Measurements from ENCODE around the gene CTH. TPM values are rescaled to one million over a fixed set of nuclear protein-coding genes. Genes with fewer than 3 reads are reported as not detected.

CTH gene
- total RNA-seq, 1 experiment from 2014 or later, result 62.7 TPM

Small RNA genes lying within 50 kb of the gene (small RNA-seq; reads per million reads assigned to genes)
- gene RF00017, result 0 reads per million in 2 experiments

Other genes with a start within 250 kb of the CTH start
- 31.2 and 32.5 TPM in 2 replicates for gene LRRC40, start 205.7 kb upstream of the CTH start, total RNA-seq (2014; rRNA removed; shearing (Covaris generic))
- 87.9 and 89.2 TPM in 2 replicates for gene SRSF11, start 189.9 kb upstream of the CTH start, total RNA-seq (2014; rRNA removed; shearing (Covaris generic))
- gene ANKRD13C, start 56.5 kb upstream of the CTH start, total RNA-seq (2014; rRNA removed; shearing (Covaris generic)), result 27.9 and 28.4 TPM in 2 replicates

Measured in NCI-H460 (cell line).